Measurements from ENCODE around the gene EFCAB6. TPM values are rescaled to one million over a fixed set of nuclear protein-coding genes. Genes with fewer than 3 reads are reported as not detected.

The EFCAB6 gene
- total RNA-seq, 4 donors from 2014 or later = 2.0 to 8.4 (median 5.7) TPM

DNA sequence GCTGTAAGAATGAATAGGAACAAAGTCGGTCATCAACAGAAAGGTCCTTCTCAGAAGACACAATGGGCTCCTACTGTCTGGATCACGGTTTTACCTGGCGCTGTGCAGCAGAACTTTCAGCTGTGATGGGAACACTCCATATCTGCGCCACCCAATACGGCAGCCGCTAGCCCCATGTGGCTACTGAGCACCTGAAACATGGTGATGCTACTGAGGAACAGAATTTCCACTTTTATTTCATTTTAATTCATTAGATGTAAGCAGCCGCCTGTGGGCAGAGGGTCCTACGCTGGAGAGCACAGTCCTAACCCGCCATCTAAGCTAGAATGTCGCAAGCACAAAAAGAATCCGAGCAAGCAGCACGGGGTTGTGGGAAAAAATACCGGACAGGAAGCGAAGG is 47.5 kb upstream of the EFCAB6 start:
- no peaks in the 10 kb centered on the region for H3K9me3 ChIP-seq
- DNase-seq = no peak
- H3K4me1 ChIP-seq = no peaks in the 10 kb centered on the region
- no peak overlapping the region for H3K4me3 ChIP-seq
- intact Hi-C loops (cut with DNase I; ENCODE audit: low total_unique reads) = no loop called here
- H3K27ac ChIP-seq = no peak overlapping the region
- peaks cover 0 to 4% of the 10 kb centered on the region in 2 donors for H3K27me3 ChIP-seq
- TF ChIP-seq POLR2A (IDR thresholded peaks at IDR 0.05) = no peak
- TF ChIP-seq, protein P1, sequence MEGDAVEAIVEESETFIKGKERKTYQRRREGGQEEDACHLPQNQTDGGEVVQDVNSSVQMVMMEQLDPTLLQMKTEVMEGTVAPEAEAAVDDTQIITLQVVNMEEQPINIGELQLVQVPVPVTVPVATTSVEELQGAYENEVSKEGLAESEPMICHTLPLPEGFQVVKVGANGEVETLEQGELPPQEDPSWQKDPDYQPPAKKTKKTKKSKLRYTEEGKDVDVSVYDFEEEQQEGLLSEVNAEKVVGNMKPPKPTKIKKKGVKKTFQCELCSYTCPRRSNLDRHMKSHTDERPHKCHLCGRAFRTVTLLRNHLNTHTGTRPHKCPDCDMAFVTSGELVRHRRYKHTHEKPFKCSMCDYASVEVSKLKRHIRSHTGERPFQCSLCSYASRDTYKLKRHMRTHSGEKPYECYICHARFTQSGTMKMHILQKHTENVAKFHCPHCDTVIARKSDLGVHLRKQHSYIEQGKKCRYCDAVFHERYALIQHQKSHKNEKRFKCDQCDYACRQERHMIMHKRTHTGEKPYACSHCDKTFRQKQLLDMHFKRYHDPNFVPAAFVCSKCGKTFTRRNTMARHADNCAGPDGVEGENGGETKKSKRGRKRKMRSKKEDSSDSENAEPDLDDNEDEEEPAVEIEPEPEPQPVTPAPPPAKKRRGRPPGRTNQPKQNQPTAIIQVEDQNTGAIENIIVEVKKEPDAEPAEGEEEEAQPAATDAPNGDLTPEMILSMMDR (IDR thresholded peaks at IDR 0.05) = no peak
- no peaks in the 10 kb centered on the region for H3K36me3 ChIP-seq

DNA sequence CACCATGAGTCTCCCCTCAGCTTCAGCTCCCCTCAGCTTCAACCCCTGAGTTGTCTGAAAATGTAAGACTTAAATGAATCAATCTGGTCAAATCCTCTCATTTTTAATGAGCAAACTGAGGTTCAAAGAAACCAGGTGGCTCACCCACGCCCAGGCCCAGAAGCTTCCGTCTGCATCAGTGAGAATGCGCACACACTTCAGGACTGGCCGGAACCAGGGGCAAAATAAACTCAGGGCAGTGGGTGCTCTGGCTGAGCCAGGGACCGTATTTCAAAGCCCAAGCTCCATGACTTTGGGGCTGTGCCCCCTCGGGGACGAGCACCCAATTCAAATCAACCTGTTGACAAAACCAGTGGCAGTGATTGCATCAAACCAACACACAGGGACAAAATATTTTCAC is 47.1 kb upstream of the EFCAB6 start:
- no peak for DNase-seq
- Histone ChIP-seq H3K27me3 (peaks cover 0 to 4% of the 10 kb centered on the region in 2 donors), H3K9me3 (no peaks in the 10 kb centered on the region), H3K36me3 (no peaks in the 10 kb centered on the region), H3K4me3 (no peak overlapping the region), H3K4me1 (no peaks in the 10 kb centered on the region), H3K27ac (no peak overlapping the region)
- intact Hi-C loops (cut with DNase I; ENCODE audit: low total_unique reads) = no loop called here
- TF ChIP-seq POLR2A (IDR thresholded peaks at IDR 0.05) = no peak

DNA sequence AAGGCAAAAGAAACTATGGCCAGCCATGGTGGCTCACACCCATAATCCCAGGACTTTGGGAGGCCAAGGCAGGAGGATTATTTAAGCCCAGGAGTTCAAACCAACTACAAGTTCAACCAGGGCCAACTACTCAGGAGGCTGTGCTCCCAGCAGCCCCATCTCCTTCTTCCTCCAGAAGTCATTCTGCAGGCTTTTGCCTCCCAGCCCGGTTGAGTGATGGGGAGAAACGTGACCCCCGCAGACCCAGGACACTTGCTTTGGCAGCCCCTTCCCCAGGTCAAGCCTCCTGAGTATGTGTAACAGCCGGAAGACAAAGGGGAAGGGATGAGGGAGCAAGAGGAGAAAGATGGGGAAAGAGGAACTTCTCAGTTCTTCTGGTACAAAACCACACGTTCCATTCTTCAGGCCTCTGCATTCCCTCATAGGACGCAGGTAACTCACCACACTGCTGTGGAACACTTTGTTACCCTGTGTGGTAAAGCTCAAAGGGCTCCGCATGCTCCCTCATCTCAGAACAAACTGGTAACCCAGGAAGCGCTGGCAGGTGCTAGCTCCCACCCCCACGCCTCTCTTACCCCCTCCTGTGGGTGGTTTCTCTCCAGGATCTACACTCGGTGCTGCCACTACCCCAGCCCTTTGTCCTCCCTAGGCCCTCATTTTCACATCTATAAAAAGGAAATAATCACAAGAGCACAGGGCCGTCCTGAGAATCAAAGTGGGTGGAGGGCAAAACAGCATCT is 46.2 kb upstream of the EFCAB6 start:
- DNase-seq = no peak
- Histone ChIP-seq H3K27ac (no peak overlapping the region), H3K4me3 (no peak overlapping the region), H3K36me3 (no peaks in the 10 kb centered on the region), H3K4me1 (no peaks in the 10 kb centered on the region), H3K27me3 (peaks cover 0 to 4% of the 10 kb centered on the region in 2 donors), H3K9me3 (no peaks in the 10 kb centered on the region)
- TF ChIP-seq, protein P1 (IDR thresholded peaks at IDR 0.05) = no peak
- no peak for TF ChIP-seq POLR2A (IDR thresholded peaks at IDR 0.05)
- intact Hi-C loops (cut with DNase I; ENCODE audit: low total_unique reads) = no loop called here

DNA sequence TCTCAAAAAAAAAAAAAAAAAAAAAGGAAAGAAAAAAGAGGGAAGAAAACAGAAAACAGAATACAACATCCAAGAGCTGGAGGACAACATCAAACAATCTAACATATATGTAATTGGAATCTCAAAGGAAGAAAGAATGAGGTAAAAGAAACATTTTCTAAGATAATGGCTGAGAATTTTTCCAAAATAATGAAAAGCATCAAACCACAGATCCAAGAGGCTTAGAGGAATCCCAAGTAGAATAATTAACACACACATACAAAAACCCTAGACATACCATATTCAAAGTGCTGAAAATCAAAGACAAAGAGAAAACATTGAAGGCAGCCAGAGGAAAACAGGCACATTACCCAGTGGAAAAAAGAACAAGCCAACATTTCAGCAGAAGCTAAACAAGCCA is 45.3 kb upstream of the EFCAB6 start:
- H3K27me3 ChIP-seq = no peaks in the 10 kb centered on the region
- intact Hi-C loops (cut with DNase I; ENCODE audit: low total_unique reads) = no loop called here
- H3K4me1 ChIP-seq = no peaks in the 10 kb centered on the region
- no peak overlapping the region for H3K4me3 ChIP-seq
- DNase-seq = no peak
- TF ChIP-seq, protein P1 (IDR thresholded peaks at IDR 0.05) = no peak
- no peak for TF ChIP-seq POLR2A (IDR thresholded peaks at IDR 0.05)
- no peak overlapping the region for H3K27ac ChIP-seq
- no peaks in the 10 kb centered on the region for H3K9me3 ChIP-seq
- no peaks in the 10 kb centered on the region for H3K36me3 ChIP-seq

DNA sequence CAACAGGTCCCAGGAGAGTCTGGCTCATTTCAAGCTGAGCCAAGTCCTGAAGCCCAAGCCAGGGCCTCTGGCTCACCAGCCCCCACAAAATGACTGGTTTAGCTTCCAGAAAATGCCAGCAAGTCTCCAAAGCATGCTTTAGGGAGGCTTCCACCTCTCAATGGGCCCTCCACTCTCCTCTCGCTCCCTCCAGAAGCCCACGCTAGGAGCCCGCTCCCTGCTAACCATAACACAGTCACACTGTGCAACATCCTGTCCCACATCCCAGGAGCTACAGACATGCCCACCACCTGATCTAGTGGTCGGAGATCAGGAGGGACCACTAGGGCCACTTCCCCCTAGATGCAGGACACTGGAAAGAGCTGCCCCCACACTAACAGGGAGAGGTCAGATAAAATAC is 43.3 kb upstream of the EFCAB6 start:
- no peaks in the 10 kb centered on the region for H3K36me3 ChIP-seq
- H3K4me3 ChIP-seq = no peak overlapping the region
- no peaks in the 10 kb centered on the region for H3K9me3 ChIP-seq
- no peaks in the 10 kb centered on the region for H3K27me3 ChIP-seq
- H3K4me1 ChIP-seq = no peaks in the 10 kb centered on the region
- H3K27ac ChIP-seq = no peak overlapping the region
- intact Hi-C loops (cut with DNase I; ENCODE audit: low total_unique reads) = no loop called here
- TF ChIP-seq POLR2A (IDR thresholded peaks at IDR 0.05) = no peak
- TF ChIP-seq, protein P1 (IDR thresholded peaks at IDR 0.05) = no peak
- DNase-seq = no peak
